Thyroid gland (tissue), 4 donors: ENCODE results near the gene SH2D3C. TPM values are rescaled to one million over a fixed set of nuclear protein-coding genes. Genes with fewer than 3 reads are reported as not detected.

Source experiments
- DNase-seq, 2 donors: peaks; one replicate each; pipeline ENCODE4 v3.0.0-alpha.2; 2019
- H3K27ac ChIP-seq, 3 donors: fragments of 200-600 bp; sonication (generic); 1 replicate in 2 of 3; 2 replicates in 1 of 3; pipeline ENCODE4 v1.5.1; 2016 to 2019; ENCODE audit warnings: mild to moderate bottlenecking in 1 of 3, moderate library complexity in 1 of 3
- H3K27me3 ChIP-seq: fragments of 200-600 bp; sonication (generic); one replicate; pipeline ENCODE4 v1.5.1; 2019
- H3K36me3 ChIP-seq, 2 donors: fragments of 200-600 bp; sonication (generic); one replicate each; pipeline ENCODE4 v1.5.1; 2016 to 2019
- H3K4me1 ChIP-seq, 2 donors: fragments of 200-600 bp; sonication (generic); one replicate each; pipeline ENCODE4 v1.5.1; 2017 to 2019
- H3K4me3 ChIP-seq, 3 donors: fragments of 200-600 bp; sonication (generic); replicated peaks in 1 of 3; 1 replicate in 2 of 3; 2 replicates in 1 of 3; pipeline ENCODE4 v1.5.1; 2016; ENCODE audit warnings: mild to moderate bottlenecking in 1 of 3
- H3K9me3 ChIP-seq: fragments of 200-600 bp; sonication (generic); one replicate; pipeline ENCODE4 v1.5.1; 2017
- CTCF ChIP-seq, 6 experiments: fragments of 200-600 bp in 3 of 6; fragments of 450-650 bp in 3 of 6; sonication (generic) in 3 of 6; IDR thresholded peaks; one replicate each; pipeline ENCODE4 v1.5.1; 2016 to 2019; ENCODE audit warnings: antibody characterized with exemption in 6 of 6, mild to moderate bottlenecking in 2 of 6, inconsistent platforms in 1 of 6, moderate library complexity in 1 of 6
- POLR2A ChIP-seq, 2 donors: fragments of 450-650 bp; IDR thresholded peaks; one replicate each; pipeline ENCODE4 v1.6.1; 2017; ENCODE audit warnings: antibody characterized with exemption in 2 of 2, mild to moderate bottlenecking in 2 of 2, moderate library complexity in 1 of 2
- WGBS, 2 donors: methylation state at CpG; one replicate each; pipeline ENCODE4 v1.1.5; 2017; 5-methylcytosine and 5-hydroxymethylcytosine counted together
- intact Hi-C: fragments of 100-400 bp; cut with DNase I; formaldehyde crosslinking; loops from one replicate; pipeline ENCODE4 v1.15.1; 2023
- total RNA-seq, 4 donors: library from RNA; depleted of rRNA; stranded (reverse); fragments of >200 nt; gene quantifications; one replicate each; pipeline ENCODE4 v1.2.3, GENCODE V29; 2016

SH2D3C gene
- total RNA-seq, 4 donors from 2014 or later, result 10.0 to 24.9 (median 18.2) TPM

- no peak for DNase-seq
- H3K27ac ChIP-seq, result peak overlapping the region in 1 of 3 donors; percentile 30
- TF ChIP-seq CTCF (IDR thresholded peaks at IDR 0.05), result no peak
- TF ChIP-seq POLR2A (IDR thresholded peaks at IDR 0.05), result no peak
- 75 to 78% methylated on average over 7 to 8 of the region's 8 CpGs for WGBS, 2 donors
- intact Hi-C loops, result no loop called here
- no peaks in the 10 kb centered on the region for H3K27me3 ChIP-seq
- H3K4me3 ChIP-seq, result no peak overlapping the region
- peaks cover 13 to 26% of the 10 kb centered on the region in 2 donors for H3K4me1 ChIP-seq
- peaks cover 35 to 43% of the 10 kb centered on the region in 2 donors for H3K36me3 ChIP-seq
- H3K9me3 ChIP-seq, result no peaks in the 10 kb centered on the region
These were observed 14.7 kb upstream of the SH2D3C start for GRCh38 chr9:127793093-127793708.

DNA sequence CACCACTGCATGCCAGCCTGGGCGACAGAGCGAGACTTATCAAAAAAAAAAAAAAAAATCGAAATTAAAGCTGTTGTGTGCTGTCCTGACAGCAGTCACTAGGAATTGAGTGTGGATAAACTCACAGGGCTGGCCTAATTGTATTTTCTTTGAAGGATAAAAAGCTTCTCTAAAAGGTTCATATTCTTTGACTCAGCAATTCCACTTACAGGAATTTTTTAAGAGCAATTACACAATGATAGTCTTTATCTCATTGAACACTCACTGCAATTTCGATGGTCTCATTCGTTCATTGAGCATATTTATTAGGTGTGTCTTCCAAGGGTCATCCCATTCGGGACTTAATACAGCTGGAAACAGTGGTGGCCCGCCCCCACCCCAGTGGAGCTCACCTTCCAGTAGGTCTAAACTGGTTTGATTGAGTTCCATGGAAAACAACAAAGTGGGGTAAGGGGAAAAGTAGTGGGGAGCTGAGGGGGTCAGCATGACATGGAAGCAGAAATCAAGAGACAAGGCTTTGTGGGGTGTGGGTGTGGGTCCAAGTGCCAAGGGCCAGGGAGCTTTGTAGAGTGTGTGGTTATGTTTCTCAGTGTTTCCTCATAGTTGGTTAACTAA is 14.1 kb upstream of the SH2D3C start:
- Histone ChIP-seq H3K4me1 (peaks cover 13 to 26% of the 10 kb centered on the region in 2 donors), H3K9me3 (no peaks in the 10 kb centered on the region), H3K4me3 (no peak overlapping the region), H3K27ac (no peak overlapping the region), H3K27me3 (no peaks in the 10 kb centered on the region), H3K36me3 (peaks cover 42 to 49% of the 10 kb centered on the region in 2 donors)
- WGBS, 2 donors, result 85 to 86% methylated on average over 7 of the region's 7 CpGs
- TF ChIP-seq POLR2A (IDR thresholded peaks at IDR 0.05), result no peak
- TF ChIP-seq CTCF (IDR thresholded peaks at IDR 0.05), result no peak
- no peak for DNase-seq
- intact Hi-C loops, result no loop called here

- Histone ChIP-seq H3K27ac (no peak overlapping the region), H3K4me3 (no peak overlapping the region), H3K9me3 (no peaks in the 10 kb centered on the region), H3K27me3 (no peaks in the 10 kb centered on the region), H3K36me3 (peaks cover 47 to 54% of the 10 kb centered on the region in 2 donors), H3K4me1 (peaks cover 8 to 22% of the 10 kb centered on the region in 2 donors)
- intact Hi-C loops, result no loop called here
- no peak for DNase-seq
- WGBS, 2 donors, result 89 to 100% methylated on average over 4 of the region's 4 CpGs
- no peak for TF ChIP-seq CTCF (IDR thresholded peaks at IDR 0.05)
- TF ChIP-seq POLR2A (IDR thresholded peaks at IDR 0.05), result no peak
These were observed 12.6 kb upstream of the SH2D3C start for GRCh38 chr9:127791085-127791484.

DNA sequence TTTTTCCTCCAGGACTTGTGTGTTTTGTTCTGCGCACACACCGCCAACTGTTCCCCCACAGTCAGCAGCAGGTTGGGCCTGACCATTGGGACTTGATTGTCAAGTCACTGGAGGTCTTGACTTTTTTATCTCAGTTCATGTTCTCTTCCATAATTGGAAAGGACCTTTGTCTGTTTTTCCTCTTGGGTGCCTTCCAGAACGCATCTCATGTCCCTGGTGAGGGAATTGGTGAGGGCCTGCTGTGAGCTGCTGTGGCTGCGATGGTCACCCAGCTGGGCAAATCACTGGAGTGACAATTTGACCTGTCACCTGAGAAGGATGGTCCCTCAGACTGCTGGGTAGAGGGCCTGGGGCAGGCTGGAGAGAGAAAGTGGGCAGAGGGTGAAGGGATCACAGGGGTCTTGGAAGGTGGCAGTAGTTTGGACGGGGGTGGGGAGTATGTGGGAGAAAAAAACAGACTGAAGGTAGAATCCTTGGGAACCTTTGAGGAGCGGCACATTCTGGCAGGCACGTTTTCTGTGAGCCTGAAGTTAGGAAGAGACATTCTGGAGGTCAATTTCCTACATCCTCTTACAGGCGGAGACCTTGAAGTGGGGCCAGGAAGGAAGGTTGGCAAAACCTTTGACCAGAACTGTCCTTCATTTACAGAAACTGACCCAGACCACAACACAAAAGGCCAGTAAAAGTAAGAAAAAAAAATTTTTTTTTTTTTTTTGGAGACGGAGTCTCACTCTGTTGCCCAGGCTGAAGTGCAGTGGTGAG is 11.8 kb upstream of the SH2D3C start:
- H3K9me3 ChIP-seq, result no peaks in the 10 kb centered on the region
- 80 to 81% methylated on average over 9 of the region's 9 CpGs for WGBS, 2 donors
- intact Hi-C loops, result no loop called here
- peaks cover 47 to 54% of the 10 kb centered on the region in 2 donors for H3K36me3 ChIP-seq
- H3K4me1 ChIP-seq, result peaks cover 8 to 17% of the 10 kb centered on the region in 2 donors
- no peak overlapping the region for H3K4me3 ChIP-seq
- H3K27ac ChIP-seq, result no peak overlapping the region
- TF ChIP-seq CTCF (IDR thresholded peaks at IDR 0.05) (no peak), POLR2A (IDR thresholded peaks at IDR 0.05) (no peak)
- H3K27me3 ChIP-seq, result no peaks in the 10 kb centered on the region
- DNase-seq, result no peak
